Motor neuron (in vitro differentiated cells): ENCODE data around the gene BOK. TPM values are rescaled to one million over a fixed set of nuclear protein-coding genes. Genes with fewer than 3 reads are reported as not detected.

Experiments used
- ATAC-seq, 8 experiments: fragments of 200-7000 bp; cut with Tn5 transposase; replicated peaks in 6 of 8; 2 replicates each; pipeline ENCODE4 v1.8.0; 2021; ENCODE audit warnings: mild to moderate bottlenecking in 8 of 8, moderate library complexity in 8 of 8
- H3K27ac ChIP-seq, 2 donors: fragments of 250-450 bp; sonication (Bioruptor Pico); 2 replicates each; pipeline ENCODE4 v1.9.0; 2021; ENCODE audit warnings: antibody characterized with exemption in 2 of 2, mild to moderate bottlenecking in 2 of 2, moderate library complexity in 1 of 2
- H3K4me1 ChIP-seq, 2 donors: fragments of 250-450 bp; sonication (Bioruptor Pico); replicated peaks in 1 of 2; 2 replicates each; pipeline ENCODE4 v1.6.1; 2021; ENCODE audit warnings: antibody characterized with exemption in 2 of 2, mild to moderate bottlenecking in 2 of 2, moderate library complexity in 1 of 2
- H3K4me3 ChIP-seq, 5 donors: fragments of 250-450 bp; sonication (Bioruptor Pico); 2 replicates each; pipeline ENCODE4 v1.9.0; 2021; ENCODE audit warnings: antibody characterized with exemption in 5 of 5, mild to moderate bottlenecking in 5 of 5, moderate library complexity in 4 of 5
- WGBS, 10 experiments: fragments of 450-650 bp; shearing (Covaris generic); methylation state at CpG; one replicate each; pipeline ENCODE4 v1.0.0; 2022; 5-methylcytosine and 5-hydroxymethylcytosine counted together
- in situ Hi-C, 9 experiments: fragments of 400-800 bp; cut with MboI; loops; one replicate each; pipeline ENCODE4 v1.15.0; 2021; ENCODE audit warnings: low sequenced_read_pairs in 9 of 9, low pct_unique_long_range_greater_than_20kb in 2 of 9; ENCODE audit not compliant: unreplicated experiment in 9 of 9
- total RNA-seq, 8 experiments: library from RNA; unstranded; fragments of 300-600 nt; gene quantifications; 2 replicates each; pipeline versions ENCODE4 v1.2.3 to v1.2.4, GENCODE V29; 2022

The BOK gene
- total RNA-seq, 8 experiments from 2014 or later: 1.00 to 17.3 (median 7.2) TPM

DNA sequence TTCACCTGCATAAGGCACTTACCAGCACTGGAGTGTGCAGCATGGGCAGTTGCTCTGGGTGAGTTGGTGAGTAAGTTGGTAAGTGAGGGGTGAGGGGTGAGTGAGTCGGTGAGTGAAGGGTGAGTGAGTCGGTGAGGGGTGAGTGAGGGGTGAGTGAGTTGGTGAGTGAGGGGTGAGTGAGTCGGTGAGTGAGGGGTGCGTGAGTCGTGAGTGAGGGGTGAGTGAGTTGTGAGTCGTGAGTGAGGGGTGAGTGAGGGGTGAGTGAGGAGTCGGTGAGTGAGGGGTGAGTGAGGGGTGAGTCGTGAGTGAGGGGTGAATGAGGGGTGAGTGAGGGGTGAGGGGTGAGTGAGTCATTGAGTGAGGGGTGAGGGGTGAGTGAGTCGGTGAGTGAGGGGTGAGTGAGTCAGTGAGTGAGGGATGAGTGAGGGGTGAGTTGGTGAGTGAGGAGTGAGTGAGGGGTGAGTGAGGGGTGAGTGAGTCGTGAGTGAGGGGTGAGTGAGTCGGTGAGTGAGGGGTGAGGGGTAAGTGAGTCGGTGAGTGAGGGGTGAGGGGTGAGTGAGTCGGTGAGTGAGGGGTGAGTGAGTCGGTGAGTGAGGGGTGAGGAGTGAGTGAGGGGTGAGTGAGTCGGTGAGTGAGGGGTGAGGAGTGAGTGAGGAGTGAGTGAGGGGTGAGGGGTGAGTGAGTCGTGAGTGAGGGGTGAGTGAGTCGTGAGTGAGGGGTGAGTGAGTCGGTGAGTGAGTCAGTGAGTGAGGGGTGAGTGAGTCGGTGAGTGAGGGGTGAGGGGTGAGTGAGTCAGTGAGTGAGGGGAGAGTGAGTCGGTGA lies 61.3 kb downstream of the BOK start:
- WGBS, 10 experiments: 60 to 100% (median 90%) methylated on average over 1 to 2 of the region's 20 CpGs; no CpG with 5 or more reads in 6 of the 10 experiments
- Histone ChIP-seq H3K4me1 (no peaks in the 10 kb centered on the region), H3K4me3 (no peak overlapping the region), H3K27ac (no peak overlapping the region)
- ATAC-seq: no peak
- in situ Hi-C loops: no loop called here

DNA sequence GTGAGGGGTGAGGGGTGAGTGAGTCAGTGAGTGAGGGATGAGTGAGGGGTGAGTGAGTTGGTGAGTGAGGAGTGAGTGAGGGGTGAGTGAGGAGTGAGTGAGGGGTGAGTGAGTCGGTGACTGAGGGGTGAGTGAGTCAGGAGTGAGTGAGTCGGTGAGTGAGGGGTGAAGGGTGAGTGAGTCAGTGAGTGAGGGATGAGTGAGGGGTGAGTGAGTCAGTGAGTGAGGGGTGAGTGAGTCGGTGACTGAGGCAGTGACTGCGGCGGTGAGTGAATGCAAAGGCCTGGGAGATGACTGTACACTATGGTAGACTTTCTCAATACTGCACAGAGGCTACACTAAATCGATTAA lies 61.8 kb downstream of the BOK start:
- 90 to 100% (median 98%) methylated on average over 1 to 6 of the region's 6 CpGs; no CpG with 5 or more reads in 4 of the 10 experiments for WGBS, 10 experiments
- in situ Hi-C loops: no loop called here
- Histone ChIP-seq H3K27ac (no peak overlapping the region), H3K4me3 (no peak overlapping the region), H3K4me1 (no peaks in the 10 kb centered on the region)
- no peak for ATAC-seq

Other genes starting within 250 kb of the BOK start
- 100 to 1,000 TPM; 141 to 466 (median 303) TPM for gene HDLBP, start 243.1 kb upstream of the BOK start, total RNA-seq
- gene SEPTIN2, start 242.8 kb upstream of the BOK start, total RNA-seq: 100 to 1,000 TPM; 163 to 382 (median 269) TPM
- 10 to 100 TPM; 11.9 to 41.2 (median 22.8) TPM for gene FARP2, start 202.5 kb upstream of the BOK start, total RNA-seq
- gene STK25, start 50.2 kb upstream of the BOK start, total RNA-seq: 100 to 1,000 TPM in 4 of 8 experiments, 10 to 100 TPM in 4; 55.7 to 130 (median 103) TPM
- 10 to 100 TPM; 39.2 to 72.1 (median 48.9) TPM for gene THAP4, start 78.4 kb downstream of the BOK start, total RNA-seq
- gene ATG4B, start 78.9 kb downstream of the BOK start, total RNA-seq: 10 to 100 TPM; 39.4 to 93.1 (median 53.2) TPM
- 10 to 100 TPM; 20.2 to 61.0 (median 30.0) TPM for gene DTYMK, start 128.1 kb downstream of the BOK start, total RNA-seq
- 10 to 100 TPM; 18.3 to 42.3 (median 28.3) TPM for gene ING5, start 143.3 kb downstream of the BOK start, total RNA-seq
- 10 to 100 TPM in 3 of 8 experiments, 1 to 10 TPM in 5; 4.2 to 38.7 (median 6.6) TPM for gene D2HGDH, start 175.9 kb downstream of the BOK start, total RNA-seq
- gene GAL3ST2, start 218.1 kb downstream of the BOK start, total RNA-seq: under 1 TPM in 4 of 8 experiments, not detected in 4; 0.23 to 0.66 (median 0.43) TPM